Caki2 (cell line): ENCODE measurements around the gene ATG9B. TPM values are rescaled to one million over a fixed set of nuclear protein-coding genes. Genes with fewer than 3 reads are reported as not detected.

ENCODE experiments used
- DNase-seq: peaks from one replicate; pipeline ENCODE4 v3.0.0-alpha.2; 2015; ENCODE audit warnings: low read depth
- in situ Hi-C: cut with HindIII; loops from 2 replicates; pipeline ENCODE4 v1.10.0; 2016; ENCODE audit warnings: low sequenced_read_pairs, low pct_unique_long_range_greater_than_20kb, mixed read lengths
- total RNA-seq: library from RNA; depleted of rRNA; stranded (reverse); fragments of >200 nt; shearing (Covaris generic); gene quantifications from 2 replicates; pipeline ENCODE4 v1.2.3, GENCODE V29; 2014; ENCODE audit warnings: low replicate concordance

The ATG9B gene
- total RNA-seq, 1 experiment from 2014 or later = 0.68 TPM

DNA sequence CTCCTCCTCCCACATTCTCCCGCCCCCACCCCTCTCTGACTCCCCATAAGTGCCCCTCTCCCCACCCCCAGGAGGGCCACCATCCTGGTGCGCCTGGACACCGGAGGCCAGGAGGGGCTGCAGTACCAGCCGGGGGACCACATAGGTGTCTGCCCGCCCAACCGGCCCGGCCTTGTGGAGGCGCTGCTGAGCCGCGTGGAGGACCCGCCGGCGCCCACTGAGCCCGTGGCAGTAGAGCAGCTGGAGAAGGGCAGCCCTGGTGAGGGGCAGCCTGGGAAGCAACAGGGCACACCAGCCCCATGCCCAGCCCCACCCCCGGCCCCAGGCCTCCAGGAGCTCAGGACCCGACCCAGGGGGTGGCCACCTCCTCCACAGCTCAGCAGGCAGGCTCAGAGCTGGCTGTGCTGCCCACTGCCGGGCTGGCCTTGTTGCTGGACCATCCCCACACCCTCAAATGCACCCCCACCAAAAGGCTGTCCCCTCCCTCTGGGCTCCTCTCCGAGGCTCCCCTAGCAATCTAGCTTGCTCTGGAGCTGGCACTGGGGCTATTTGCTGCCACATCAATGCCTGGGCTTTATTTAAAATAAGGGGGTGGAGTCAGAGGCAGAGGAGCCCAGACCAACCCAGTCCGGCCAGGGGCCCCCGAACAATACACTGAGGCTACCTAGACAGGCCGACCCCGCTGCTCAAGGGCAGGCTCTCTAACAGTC lies 14.8 kb downstream of the ATG9B start:
- DNase-seq = no peak
- in situ Hi-C loops = no loop called here

GRCh38 chr7:151008511-151009323 lies 15.6 kb downstream of the ATG9B start:
- peak; percentile 57 for DNase-seq

DNA sequence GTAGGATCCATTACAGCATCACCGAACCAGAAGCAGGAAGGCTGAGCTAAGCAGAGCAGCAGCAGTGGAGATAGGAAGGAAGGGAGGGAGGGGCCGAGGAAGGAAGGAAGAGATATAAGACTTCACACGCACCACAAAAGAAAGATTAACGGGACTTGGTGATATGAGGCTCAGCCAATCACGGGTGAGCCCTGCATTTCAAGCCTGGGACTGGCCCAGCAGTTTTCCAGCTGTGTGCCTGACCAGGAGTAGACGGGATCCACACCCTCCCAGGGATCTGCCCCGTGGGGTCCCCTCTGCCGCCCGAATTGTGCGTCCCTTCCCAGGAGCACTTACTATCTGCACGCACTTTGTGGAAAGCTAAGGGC lies 16.2 kb downstream of the ATG9B start:
- no peak for DNase-seq
- in situ Hi-C loops = no loop called here

More at GRCh38 chr7:151008511-151009323, 15.6 kb downstream of the ATG9B start:
- in situ Hi-C loops = no loop called here

DNA sequence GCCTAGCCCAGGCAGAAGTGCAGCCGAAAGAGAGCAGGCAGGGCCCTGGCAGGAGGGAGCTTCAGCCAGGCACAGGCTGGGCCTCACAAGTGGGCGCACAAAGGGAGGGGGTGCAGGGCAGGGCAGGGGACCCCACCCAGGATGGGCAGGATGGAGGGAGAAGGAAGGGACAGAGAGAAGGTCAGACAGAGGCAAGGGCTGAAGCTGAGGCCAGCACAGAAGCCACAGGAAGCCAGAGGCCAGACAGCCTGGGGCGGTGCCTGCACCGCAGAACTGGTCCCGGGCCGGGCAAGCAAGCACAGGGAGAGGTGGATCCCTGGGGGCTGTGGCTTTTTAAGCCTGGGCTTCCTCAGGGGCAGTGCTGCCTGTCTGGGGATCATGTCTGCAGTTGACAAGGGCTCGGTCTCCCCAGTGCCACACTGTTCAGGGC lies 16.8 kb downstream of the ATG9B start:
- no peak for DNase-seq
- in situ Hi-C loops = no loop called here

- in situ Hi-C loops = no loop called here
- no peak for DNase-seq
These were observed 17.5 kb downstream of the ATG9B start for GRCh38 chr7:151006590-151007300.

DNA sequence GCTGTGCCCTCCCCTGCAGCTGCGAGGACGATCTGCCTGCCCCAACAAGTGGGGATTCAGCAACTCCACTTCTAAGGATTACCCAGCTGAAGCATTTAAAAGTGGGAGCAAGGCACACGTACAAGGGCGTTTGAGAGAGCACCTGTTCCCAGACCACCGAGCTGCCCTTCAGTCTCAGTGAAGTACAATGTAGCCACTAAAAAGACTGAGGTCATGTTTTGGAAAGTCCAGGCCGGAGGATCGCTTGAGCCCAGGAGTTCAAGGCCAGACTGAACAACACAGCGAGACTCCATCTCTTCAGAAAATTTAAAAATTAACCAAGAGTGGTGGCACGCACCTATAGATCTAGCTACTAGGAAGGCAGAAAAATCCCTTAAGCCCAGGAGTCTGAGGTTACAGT lies 18.7 kb downstream of the ATG9B start:
- DNase-seq = no peak
- in situ Hi-C loops = no loop called here

GRCh38 chr7:151003572-151003971 lies 20.7 kb downstream of the ATG9B start:
- no peak for DNase-seq
- in situ Hi-C loops = no loop called here

DNA sequence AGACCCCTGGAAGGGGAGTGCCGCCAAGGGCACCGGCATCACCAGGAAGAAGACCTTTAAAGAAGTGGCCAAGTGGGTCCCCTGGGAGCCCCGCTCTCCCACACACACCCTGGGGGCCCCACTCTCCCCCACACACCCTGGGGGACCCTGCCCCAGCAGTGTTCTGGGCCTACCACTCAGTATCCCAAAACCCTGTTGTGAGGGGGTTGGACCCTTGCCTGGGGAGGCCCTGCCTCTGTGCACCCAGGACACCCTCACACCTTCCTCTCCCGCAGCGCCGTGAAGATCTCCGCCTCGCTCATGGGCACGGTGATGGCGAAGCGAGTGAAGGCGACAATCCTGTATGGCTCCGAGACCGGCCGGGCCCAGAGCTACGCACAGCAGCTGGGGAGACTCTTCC lies 22.7 kb downstream of the ATG9B start:
- no peak for DNase-seq
- in situ Hi-C loops = no loop called here

- DNase-seq = no peak
- in situ Hi-C loops = no loop called here
These were observed 23.3 kb downstream of the ATG9B start for GRCh38 chr7:151000897-151001495.

DNA sequence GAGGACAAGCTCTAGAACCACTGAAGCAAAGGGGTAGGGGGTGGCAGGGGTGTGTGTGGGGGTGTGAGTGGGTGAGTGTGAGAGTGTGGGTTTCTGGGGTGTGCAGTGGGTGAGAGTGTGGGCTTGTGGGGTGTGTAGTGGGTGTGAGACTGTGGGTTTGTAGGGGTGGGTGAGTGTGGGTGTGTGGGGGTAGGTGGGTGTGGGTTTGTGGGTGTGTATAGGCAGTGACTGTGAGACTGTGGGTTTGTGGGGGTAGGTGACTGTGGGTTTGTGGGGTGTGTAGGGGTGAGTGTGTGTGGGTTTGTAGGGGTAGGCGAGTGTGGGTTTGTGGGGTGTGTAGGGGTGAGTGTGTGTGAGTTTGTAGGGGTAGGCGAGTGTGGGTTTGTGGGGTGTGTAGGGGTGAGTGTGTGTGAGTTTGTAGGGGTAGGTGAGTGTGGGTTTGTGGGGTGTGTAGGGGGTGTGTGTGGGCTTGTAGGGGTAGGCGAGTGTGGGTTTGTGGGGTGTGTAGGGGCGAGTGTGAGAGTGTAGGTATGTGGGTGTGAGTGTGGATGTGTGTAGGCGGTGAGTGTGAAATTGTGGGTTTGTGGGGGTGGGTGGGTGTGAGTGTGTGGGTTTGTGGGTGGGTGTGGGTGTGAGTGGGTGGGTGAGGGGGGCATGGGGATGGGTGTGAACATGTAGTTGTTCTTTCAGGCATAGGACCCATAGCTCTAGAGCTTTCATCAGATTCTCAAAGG lies 24.6 kb downstream of the ATG9B start:
- in situ Hi-C loops = no loop called here
- no peak for DNase-seq

DNA sequence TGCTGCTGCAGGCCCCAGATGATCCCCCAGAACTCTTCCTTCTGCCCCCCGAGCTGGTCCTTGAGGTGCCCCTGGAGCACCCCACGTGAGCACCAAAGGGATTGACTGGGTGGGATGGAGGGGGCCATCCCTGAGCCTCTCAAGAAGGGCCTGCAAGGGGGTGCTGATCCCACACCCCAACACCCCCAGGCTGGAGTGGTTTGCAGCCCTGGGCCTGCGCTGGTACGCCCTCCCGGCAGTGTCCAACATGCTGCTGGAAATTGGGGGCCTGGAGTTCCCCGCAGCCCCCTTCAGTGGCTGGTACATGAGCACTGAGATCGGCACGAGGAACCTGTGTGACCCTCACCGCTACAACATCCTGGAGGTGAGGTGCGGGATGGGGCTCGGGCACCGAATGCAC lies 25.3 kb downstream of the ATG9B start:
- no peak for DNase-seq
- in situ Hi-C loops = no loop called here

DNA sequence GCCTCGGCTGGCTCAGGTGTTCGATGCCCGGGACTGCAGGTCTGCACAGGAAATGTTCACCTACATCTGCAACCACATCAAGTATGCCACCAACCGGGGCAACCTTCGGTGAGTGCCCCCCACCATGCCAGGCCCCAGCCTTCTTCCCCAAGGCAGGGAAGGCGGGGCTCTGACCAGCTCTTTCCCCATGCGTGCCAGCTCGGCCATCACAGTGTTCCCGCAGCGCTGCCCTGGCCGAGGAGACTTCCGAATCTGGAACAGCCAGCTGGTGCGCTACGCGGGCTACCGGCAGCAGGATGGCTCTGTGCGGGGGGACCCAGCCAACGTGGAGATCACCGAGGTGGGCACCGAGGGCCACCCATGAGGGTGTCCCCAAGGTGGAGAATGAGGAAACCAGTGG lies 26.0 kb downstream of the ATG9B start:
- in situ Hi-C loops = no loop called here

DNA sequence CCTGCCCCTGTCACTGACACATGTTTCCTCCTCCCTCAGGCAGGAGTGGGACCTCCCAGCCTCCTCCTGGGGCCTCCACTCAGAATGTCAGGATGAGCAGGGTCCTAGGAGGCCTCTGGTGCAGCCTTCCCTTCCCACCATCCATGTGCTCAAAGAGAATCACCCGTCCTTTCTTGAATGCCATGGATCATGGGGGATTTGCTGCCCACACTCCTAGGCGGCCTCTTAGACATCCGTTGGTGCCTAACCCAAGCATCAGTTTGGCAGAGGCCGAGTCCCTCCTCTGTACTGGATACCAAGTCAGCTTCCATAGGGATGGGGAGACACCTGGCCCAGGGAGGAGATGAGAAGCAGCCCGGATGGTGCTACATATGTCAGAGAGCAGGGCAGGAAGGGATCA lies 26.5 kb downstream of the ATG9B start:
- no peak for DNase-seq
- in situ Hi-C loops = no loop called here

More for the DNA sequence above, 26.0 kb downstream of the ATG9B start:
- DNase-seq = no peak

GRCh38 chr7:150997075-150997511 lies 27.2 kb downstream of the ATG9B start:
- in situ Hi-C loops = no loop called here
- DNase-seq = no peak

- in situ Hi-C loops = no loop called here
- no peak for DNase-seq
These were observed 27.8 kb downstream of the ATG9B start for GRCh38 chr7:150996376-150997074.

GRCh38 chr7:150994838-150995510 lies 29.3 kb downstream of the ATG9B start:
- no peak for DNase-seq
- in situ Hi-C loops = no loop called here
